ENCODE data around the gene ABAT. TPM values are rescaled to one million over a fixed set of nuclear protein-coding genes. Genes with fewer than 3 reads are reported as not detected.
A peak's percentile ranks its signal among the peaks of the same experiment; 100 is the strongest.
"Not testable (repeated sequence)": the region's sequence is repeated elsewhere in the genome, so short reads cannot be mapped to it uniquely, and the experiment has no call there.

ABAT gene
- total and polyA plus RNA-seq, 2 experiments from 2014 or later, result 4.7 to 8.0 TPM

DNA sequence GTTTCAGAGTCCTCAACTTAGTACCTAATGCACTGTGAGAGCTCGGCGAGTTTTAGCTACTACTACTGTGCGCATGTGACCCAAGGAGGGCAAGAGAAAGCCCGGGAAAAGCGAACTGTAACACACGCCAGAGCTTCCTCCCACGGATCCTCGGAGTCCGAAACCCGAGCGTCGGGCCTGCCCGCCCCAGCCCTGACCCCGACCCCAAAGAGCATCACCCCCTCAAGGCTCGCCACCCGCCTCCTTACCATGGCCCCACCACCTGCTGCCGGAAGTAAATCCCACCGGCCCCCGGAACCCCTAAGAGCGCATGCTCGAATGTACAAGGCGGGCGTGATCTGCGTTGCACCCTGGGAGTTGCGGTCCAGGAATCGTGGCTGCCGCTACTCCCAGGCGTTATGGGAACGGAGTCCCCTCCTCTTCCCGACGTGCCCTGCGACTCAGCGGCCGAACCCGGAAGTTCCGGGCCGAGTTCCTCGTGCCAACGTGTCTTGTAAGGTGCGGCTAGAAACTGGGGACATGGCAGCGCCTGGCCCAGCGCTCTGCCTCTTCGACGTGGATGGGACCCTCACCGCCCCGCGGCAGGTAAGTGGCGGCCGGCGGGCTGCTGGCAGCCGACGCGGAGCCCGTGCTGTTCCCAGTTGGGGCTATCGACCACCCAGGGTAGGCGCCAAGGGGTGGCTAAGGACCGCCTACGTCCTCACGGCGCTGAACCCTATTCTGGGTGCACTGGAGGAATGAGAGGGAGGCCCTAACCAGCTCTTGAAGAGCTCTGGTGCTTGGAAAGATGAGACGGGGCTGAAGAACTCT lies 123.2 kb downstream of the ABAT start, which contains the start of the genes PMM2 and TMEM186:
Gene PMM2 (plus strand): TSS at position 476 of the 810 bp plus-strand sequence. CDS start 44 bp downstream, at position 520.
Gene TMEM186 (minus strand): TSS at position 276 of the 810 bp plus-strand sequence. CDS start 25 bp downstream, at position 251.
- H3K79me2 ChIP-seq (ENCODE audit: insufficient read depth), result peaks cover 84% of the 10 kb centered on the region
- DNase-seq, result peak; percentile 99
- peak within 1 kb of the TSS; percentile 95 for H3K4me2 ChIP-seq (ENCODE audit: unreplicated experiment)
- in situ Hi-C loops (cut with MboI), result loop anchor here (10.0 kb wide), 1 partner anchor 223 kb away; no protein-coding TSS in a partner anchor
- H3K36me3 ChIP-seq (ENCODE audit: low read depth), result peaks cover 16% of the 10 kb centered on the region; the same call in 1 of the 2 replicates
- no peaks in the 10 kb centered on the region for H3K9me3 ChIP-seq (ENCODE audit: low read depth)
- WGBS, 2 experiments (ENCODE audit: low coverage in 1 of 2, low lambda C conversion rate in 2 of 2, missing lambda C conversion rate in 2 of 2), result 1% methylated on average over 44 to 61 of the region's 61 CpGs
- no peaks in the 10 kb centered on the region for H3K27me3 ChIP-seq (replicated peaks; ENCODE audit: insufficient read depth)
- no peaks in the 10 kb centered on the region; the same call in 1 of the 2 replicates for H3F3A ChIP-seq (ENCODE audit: insufficient read depth)
- peak within 1 kb of the TSS; percentile 100 for H3K9ac ChIP-seq
- H2AFZ ChIP-seq, result peak within 1 kb of the TSS; percentile 87
- peak within 1 kb of the TSS; percentile 97 for H3K4me3 ChIP-seq
- no peaks in the 10 kb centered on the region; the same call in 1 of the 2 replicates for H4K20me1 ChIP-seq (ENCODE audit: insufficient read depth)
- H3K4me1 ChIP-seq (ENCODE audit: insufficient read depth), result peaks cover 29% of the 10 kb centered on the region
- H3K27ac ChIP-seq, result peak within 1 kb of the TSS; percentile 98
- H3K9me2 ChIP-seq (ENCODE audit: insufficient read depth), result no peaks in the 10 kb centered on the region
- TF ChIP-seq EZH2phosphoT487 (IDR thresholded peaks at IDR 0.05; ENCODE audit: insufficient read depth, low read depth) (no peak), EZH2 (IDR thresholded peaks at IDR 0.05; ENCODE audit: insufficient read depth, poor library complexity, severe bottlenecking) (no peak)

DNA sequence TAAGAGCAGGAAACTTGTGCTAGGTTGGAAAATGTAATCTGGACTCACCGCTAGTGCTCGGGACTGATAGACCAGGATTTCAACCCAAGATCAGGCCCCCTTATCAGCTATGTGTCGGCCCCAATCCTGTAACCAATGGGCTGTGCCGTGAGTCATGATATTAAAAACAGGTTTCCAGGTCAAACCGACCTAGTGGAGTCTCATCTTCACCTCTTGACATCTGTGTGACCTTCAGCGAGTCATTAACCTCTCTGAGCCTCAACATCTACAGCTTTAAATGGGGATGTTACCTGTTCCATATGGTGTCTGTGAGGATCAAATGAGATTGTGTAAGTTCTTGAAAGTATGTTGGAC lies 123.7 kb downstream of the ABAT start:
- peaks cover 29% of the 10 kb centered on the region for H3K4me1 ChIP-seq (ENCODE audit: insufficient read depth)
- no peaks in the 10 kb centered on the region; the same call in 1 of the 2 replicates for H4K20me1 ChIP-seq (ENCODE audit: insufficient read depth)
- 1 to 2% methylated on average over 6 of the region's 6 CpGs for WGBS, 2 experiments (ENCODE audit: low coverage in 1 of 2, low lambda C conversion rate in 2 of 2, missing lambda C conversion rate in 2 of 2)
- no peaks in the 10 kb centered on the region for H3K9me3 ChIP-seq (ENCODE audit: low read depth)
- peaks cover 22% of the 10 kb centered on the region for H3K36me3 ChIP-seq (ENCODE audit: low read depth)
- no peaks in the 10 kb centered on the region for H3K27me3 ChIP-seq (replicated peaks; ENCODE audit: insufficient read depth)
- peak overlapping the region; percentile 98 for H3K27ac ChIP-seq
- TF ChIP-seq EZH2 (IDR thresholded peaks at IDR 0.05; ENCODE audit: insufficient read depth, poor library complexity, severe bottlenecking) (no peak), EZH2phosphoT487 (IDR thresholded peaks at IDR 0.05; ENCODE audit: insufficient read depth, low read depth) (no peak)
- H3K9ac ChIP-seq, result peak overlapping the region; percentile 100
- H3F3A ChIP-seq (ENCODE audit: insufficient read depth), result no peaks in the 10 kb centered on the region; the same call in none of the 2 replicates
- no peaks in the 10 kb centered on the region for H3K9me2 ChIP-seq (ENCODE audit: insufficient read depth)
- in situ Hi-C loops (cut with MboI), result loop anchor here (10.0 kb wide), 1 partner anchor 223 kb away; no protein-coding TSS in a partner anchor
- peak overlapping the region; percentile 95 for H3K4me2 ChIP-seq (ENCODE audit: unreplicated experiment)
- peaks cover 90% of the 10 kb centered on the region for H3K79me2 ChIP-seq (ENCODE audit: insufficient read depth)
- peak overlapping the region; percentile 54 for H2AFZ ChIP-seq
- DNase-seq, result peak; percentile 71
- H3K4me3 ChIP-seq, result peak overlapping the region; percentile 97

DNA sequence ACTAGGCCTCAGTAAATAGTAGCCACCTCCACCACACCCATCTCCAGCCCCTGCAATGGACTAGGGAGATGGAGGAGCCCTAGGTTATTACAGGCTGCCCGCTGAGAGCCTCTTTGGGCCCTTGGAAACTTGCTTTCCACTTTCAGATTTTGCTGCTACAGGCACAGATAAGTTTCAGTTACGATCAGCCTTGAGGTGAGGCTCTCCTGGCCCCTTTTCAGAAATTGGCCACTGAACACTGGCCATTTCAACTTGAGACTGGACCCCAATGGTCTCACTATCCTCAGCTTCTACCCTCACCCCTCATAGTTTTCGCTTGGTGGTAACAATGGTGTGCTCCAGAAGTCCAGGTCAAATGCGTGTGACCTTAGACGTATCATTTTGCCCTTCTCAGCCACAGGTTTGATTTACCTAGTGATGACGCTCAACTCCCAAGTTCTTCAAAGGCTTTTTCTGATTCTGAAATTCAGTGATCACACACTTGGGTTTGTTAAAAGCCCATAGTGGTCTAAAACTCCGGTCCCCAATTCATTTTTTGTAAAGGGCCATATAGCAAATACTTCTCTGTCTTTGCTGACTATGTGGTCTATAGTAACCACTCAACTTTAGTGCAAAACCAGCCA lies 124.2 kb downstream of the ABAT start:
- H3K9me3 ChIP-seq (ENCODE audit: low read depth), result no peaks in the 10 kb centered on the region
- H3K36me3 ChIP-seq (ENCODE audit: low read depth), result peaks cover 25% of the 10 kb centered on the region
- H3K27me3 ChIP-seq (replicated peaks; ENCODE audit: insufficient read depth), result no peaks in the 10 kb centered on the region
- H3K27ac ChIP-seq, result peak overlapping the region; percentile 98
- H2AFZ ChIP-seq, result peak overlapping the region; percentile 54; the same call in 1 of the 2 replicates
- H3K9ac ChIP-seq, result peak overlapping the region; percentile 100
- TF ChIP-seq EZH2 (IDR thresholded peaks at IDR 0.05; ENCODE audit: insufficient read depth, poor library complexity, severe bottlenecking) (no peak), EZH2phosphoT487 (IDR thresholded peaks at IDR 0.05; ENCODE audit: insufficient read depth, low read depth) (no peak)
- no peaks in the 10 kb centered on the region; the same call in none of the 2 replicates for H3F3A ChIP-seq (ENCODE audit: insufficient read depth)
- in situ Hi-C loops (cut with MboI), result loop anchor here (10.0 kb wide), 1 partner anchor 224 kb away; no protein-coding TSS in a partner anchor
- H3K79me2 ChIP-seq (ENCODE audit: insufficient read depth), result peaks cover 92% of the 10 kb centered on the region
- peak; percentile 45 for DNase-seq
- H3K4me3 ChIP-seq, result peak overlapping the region; percentile 97
- H3K4me2 ChIP-seq (ENCODE audit: unreplicated experiment), result peak overlapping the region; percentile 95
- H3K4me1 ChIP-seq (ENCODE audit: insufficient read depth), result peaks cover 29% of the 10 kb centered on the region
- no peaks in the 10 kb centered on the region; the same call in 1 of the 2 replicates for H4K20me1 ChIP-seq (ENCODE audit: insufficient read depth)
- no peaks in the 10 kb centered on the region for H3K9me2 ChIP-seq (ENCODE audit: insufficient read depth)
- 29 to 34% methylated on average over 7 of the region's 7 CpGs for WGBS, 2 experiments (ENCODE audit: low coverage in 1 of 2, low lambda C conversion rate in 2 of 2, missing lambda C conversion rate in 2 of 2)

DNA sequence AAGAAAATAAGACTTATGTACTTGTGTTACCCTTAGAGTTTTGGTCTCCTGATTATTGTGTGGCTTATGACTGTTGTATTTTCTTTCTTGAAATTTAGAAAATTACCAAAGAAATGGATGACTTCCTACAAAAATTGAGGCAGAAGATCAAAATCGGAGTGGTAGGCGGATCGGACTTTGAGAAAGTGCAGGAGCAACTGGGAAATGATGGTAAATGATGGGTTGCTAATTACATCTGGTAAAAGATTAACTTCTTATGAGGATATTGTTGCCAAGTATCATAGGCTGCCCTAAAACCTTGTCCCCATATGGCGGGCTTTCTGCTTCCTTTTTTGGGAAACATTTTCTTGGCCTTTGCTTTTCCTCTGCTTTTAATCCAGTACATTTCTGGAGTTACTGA lies 127.3 kb downstream of the ABAT start:
- in situ Hi-C loops (cut with MboI), result no loop called here
- peaks cover 24% of the 10 kb centered on the region for H3K4me1 ChIP-seq (ENCODE audit: insufficient read depth)
- H3K9ac ChIP-seq, result 0 out of 2 replicates have a peak overlapping the region, but pooled peaks have one; percentile 100
- H3K79me2 ChIP-seq (ENCODE audit: insufficient read depth), result peaks cover 99% of the 10 kb centered on the region
- H3K36me3 ChIP-seq (ENCODE audit: low read depth), result peaks cover 50% of the 10 kb centered on the region
- no peaks in the 10 kb centered on the region; the same call in 1 of the 2 replicates for H4K20me1 ChIP-seq (ENCODE audit: insufficient read depth)
- H2AFZ ChIP-seq, result no peak overlapping the region
- no peak for DNase-seq
- TF ChIP-seq EZH2 (IDR thresholded peaks at IDR 0.05; ENCODE audit: insufficient read depth, poor library complexity, severe bottlenecking) (no peak), EZH2phosphoT487 (IDR thresholded peaks at IDR 0.05; ENCODE audit: insufficient read depth, low read depth) (no peak)
- H3K9me2 ChIP-seq (ENCODE audit: insufficient read depth), result no peaks in the 10 kb centered on the region
- no peak overlapping the region for H3K4me2 ChIP-seq (ENCODE audit: unreplicated experiment)
- H3K27me3 ChIP-seq (replicated peaks; ENCODE audit: insufficient read depth), result no peaks in the 10 kb centered on the region
- no peak overlapping the region for H3K4me3 ChIP-seq
- 71 to 76% methylated on average over 4 of the region's 4 CpGs for WGBS, 2 experiments (ENCODE audit: low coverage in 1 of 2, low lambda C conversion rate in 2 of 2, missing lambda C conversion rate in 2 of 2)
- no peak overlapping the region for H3K27ac ChIP-seq
- H3F3A ChIP-seq (ENCODE audit: insufficient read depth), result no peaks in the 10 kb centered on the region; the same call in none of the 2 replicates
- H3K9me3 ChIP-seq (ENCODE audit: low read depth), result no peaks in the 10 kb centered on the region

DNA sequence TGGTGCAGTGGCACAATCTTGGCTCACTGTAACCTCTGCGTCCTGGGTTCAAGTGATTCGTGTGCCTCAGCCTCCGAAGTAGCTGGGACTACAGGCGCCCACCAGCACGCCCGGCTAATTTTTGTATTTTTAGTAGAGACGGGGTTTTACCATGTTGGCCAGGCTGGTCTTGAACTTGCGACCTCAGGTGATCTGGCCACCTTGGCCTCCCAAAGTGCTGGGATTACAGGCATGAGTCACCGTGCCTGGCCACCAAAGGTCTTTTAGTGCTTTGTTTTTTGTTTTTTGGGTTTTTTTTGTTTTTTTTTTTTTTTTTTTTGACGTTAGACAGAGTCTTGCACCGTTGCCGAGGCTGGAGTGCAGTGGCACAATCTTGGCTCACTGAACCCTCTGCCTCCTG lies 129.3 kb downstream of the ABAT start:
- 86 to 90% methylated on average over 12 of the region's 12 CpGs for WGBS, 2 experiments (ENCODE audit: low coverage in 1 of 2, low lambda C conversion rate in 2 of 2, missing lambda C conversion rate in 2 of 2)
- H3K27me3 ChIP-seq (replicated peaks; ENCODE audit: insufficient read depth); DNase-seq; H3F3A ChIP-seq (ENCODE audit: insufficient read depth); in situ Hi-C loops (cut with MboI); H4K20me1 ChIP-seq (ENCODE audit: insufficient read depth); H3K9me3 ChIP-seq (ENCODE audit: low read depth); H3K9me2 ChIP-seq (ENCODE audit: insufficient read depth); H3K4me3 ChIP-seq; H3K27ac ChIP-seq; H3K9ac ChIP-seq; H3K4me2 ChIP-seq (ENCODE audit: unreplicated experiment); H2AFZ ChIP-seq: not testable (repeated sequence)
- peaks cover 100% of the 10 kb centered on the region for H3K79me2 ChIP-seq (ENCODE audit: insufficient read depth)
- H3K4me1 ChIP-seq (ENCODE audit: insufficient read depth), result peaks cover 23% of the 10 kb centered on the region
- peaks cover 69% of the 10 kb centered on the region for H3K36me3 ChIP-seq (ENCODE audit: low read depth)
